DOHH2 (cell line): ENCODE results near the gene ATP2B2.

Experiments
- CTCF ChIP-seq: fragments of 200-600 bp; sonication (generic); IDR thresholded peaks from one replicate; pipeline ENCODE4 v1.5.1; 2014; ENCODE audit warnings: antibody characterized with exemption, mild to moderate bottlenecking, low read depth, low read length; ENCODE audit not compliant: poor library complexity, severe bottlenecking
- EZH2phosphoT487 ChIP-seq: fragments of 200-600 bp; sonication (generic); IDR thresholded peaks from 2 replicates; pipeline ENCODE4 v1.6.1; 2017; ENCODE audit warnings: borderline replicate concordance, mild to moderate bottlenecking, antibody characterized with exemption, low read length, moderate library complexity, mixed read lengths

- no peak for TF ChIP-seq CTCF
- TF ChIP-seq EZH2phosphoT487 = no peak
Measured at GRCh38 chr3:10289077-10289476, 216.3 kb downstream of the ATP2B2 start.
